HG02759 (cell line): Measurements from ENCODE around the gene PEX5.
"Not testable (repeated sequence)": the region's sequence is repeated elsewhere in the genome, so short reads cannot be mapped to it uniquely, and the experiment has no call there.

Source experiments
- ATAC-seq: cut with Tn5 transposase; IDR thresholded peaks from one replicate; pipeline ENCODE4 v1.9.1; 2021; ENCODE audit warnings: mild to moderate bottlenecking, moderate library complexity; ENCODE audit not compliant: unreplicated experiment

Gene PEX5

GRCh38 chr12:7210642-7211151, 21.2 kb downstream of the PEX5 start:
- ATAC-seq: no peak

- no peak for ATAC-seq
Observed at GRCh38 chr12:7212678-7213077, 23.2 kb downstream of the PEX5 start.

GRCh38 chr12:7213745-7214144, 24.3 kb downstream of the PEX5 start:
- not testable (repeated sequence) for ATAC-seq

GRCh38 chr12:7217475-7218069, 28.1 kb downstream of the PEX5 start:
- ATAC-seq: no peak

GRCh38 chr12:7219599-7220243, 30.2 kb downstream of the PEX5 start:
- no peak for ATAC-seq

GRCh38 chr12:7221486-7221885, 32.0 kb downstream of the PEX5 start:
- ATAC-seq: no peak

- ATAC-seq: no peak
Observed at GRCh38 chr12:7229741-7230140, 40.3 kb downstream of the PEX5 start.

- ATAC-seq: no peak
Observed at GRCh38 chr12:7241404-7242005, 52.0 kb downstream of the PEX5 start.

GRCh38 chr12:7242176-7243101, 53.0 kb downstream of the PEX5 start:
- ATAC-seq: no peak

GRCh38 chr12:7251328-7251996, 62.0 kb downstream of the PEX5 start:
- not testable (repeated sequence) for ATAC-seq

- ATAC-seq: no peak
Observed at GRCh38 chr12:7259060-7259459, 69.6 kb downstream of the PEX5 start.
